22Rv1 (cell line): ENCODE data around the gene TPM3.
"Not testable (repeated sequence)": the region's sequence is repeated elsewhere in the genome, so short reads cannot be mapped to it uniquely, and the experiment has no call there.

Experiments
- H3K27ac ChIP-seq: fragments of 450-650 bp; 2 replicates; pipeline ENCODE4 v1.5.1; 2017
- ZFX ChIP-seq: fragments of 450-650 bp; IDR thresholded peaks from 2 replicates; pipeline ENCODE4 v1.6.1; 2017; ENCODE audit warnings: antibody characterized with exemption, borderline replicate concordance
- TF ChIP-seq, protein P1 (sequence below): fragments of 450-650 bp; IDR thresholded peaks from 2 replicates; pipeline ENCODE4 v1.5.1; 2017; ENCODE audit warnings: mild to moderate bottlenecking

The TPM3 gene

DNA sequence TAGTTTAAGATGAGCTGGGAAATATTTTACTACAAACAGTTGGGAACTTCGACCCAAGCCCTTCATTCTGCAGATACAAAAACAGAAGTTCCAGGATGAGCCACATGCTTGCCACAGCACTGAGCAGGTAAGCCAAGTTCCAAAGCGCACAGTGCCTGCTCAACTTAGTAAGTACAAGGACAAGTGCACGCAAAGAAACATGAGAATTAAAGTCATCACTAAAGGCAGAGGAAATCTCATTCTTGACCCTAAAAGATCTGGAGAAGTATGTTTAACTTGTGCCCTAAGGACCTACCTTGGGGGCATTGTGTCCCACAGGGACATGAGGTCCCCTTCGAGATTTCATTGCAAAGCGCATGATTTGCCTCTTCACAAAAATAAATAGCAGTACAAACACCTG, 27.6 kb upstream of the TPM3 start:
- TF ChIP-seq, protein P1, sequence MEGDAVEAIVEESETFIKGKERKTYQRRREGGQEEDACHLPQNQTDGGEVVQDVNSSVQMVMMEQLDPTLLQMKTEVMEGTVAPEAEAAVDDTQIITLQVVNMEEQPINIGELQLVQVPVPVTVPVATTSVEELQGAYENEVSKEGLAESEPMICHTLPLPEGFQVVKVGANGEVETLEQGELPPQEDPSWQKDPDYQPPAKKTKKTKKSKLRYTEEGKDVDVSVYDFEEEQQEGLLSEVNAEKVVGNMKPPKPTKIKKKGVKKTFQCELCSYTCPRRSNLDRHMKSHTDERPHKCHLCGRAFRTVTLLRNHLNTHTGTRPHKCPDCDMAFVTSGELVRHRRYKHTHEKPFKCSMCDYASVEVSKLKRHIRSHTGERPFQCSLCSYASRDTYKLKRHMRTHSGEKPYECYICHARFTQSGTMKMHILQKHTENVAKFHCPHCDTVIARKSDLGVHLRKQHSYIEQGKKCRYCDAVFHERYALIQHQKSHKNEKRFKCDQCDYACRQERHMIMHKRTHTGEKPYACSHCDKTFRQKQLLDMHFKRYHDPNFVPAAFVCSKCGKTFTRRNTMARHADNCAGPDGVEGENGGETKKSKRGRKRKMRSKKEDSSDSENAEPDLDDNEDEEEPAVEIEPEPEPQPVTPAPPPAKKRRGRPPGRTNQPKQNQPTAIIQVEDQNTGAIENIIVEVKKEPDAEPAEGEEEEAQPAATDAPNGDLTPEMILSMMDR, result no peak
- no peak for TF ChIP-seq ZFX
- peak overlapping the region; percentile 90 for H3K27ac ChIP-seq

DNA sequence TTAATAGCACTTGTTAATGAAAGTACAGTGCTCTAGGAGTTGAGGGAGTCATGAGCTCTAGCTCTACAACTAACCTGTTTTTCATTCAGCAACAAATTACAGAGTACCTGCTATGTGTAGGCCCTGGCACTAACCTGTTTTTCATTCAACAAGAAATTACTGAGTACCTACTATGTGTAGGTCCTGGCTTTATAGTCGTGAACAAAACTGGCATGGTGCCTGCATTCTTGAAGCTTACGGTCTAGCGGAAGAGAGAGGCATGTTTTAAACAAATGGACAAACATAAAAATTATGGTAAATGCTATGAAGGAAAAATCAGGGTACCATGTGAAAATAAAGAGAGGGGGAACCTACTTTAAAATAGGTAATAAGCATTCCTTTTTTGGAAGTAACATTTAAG, 26.6 kb upstream of the TPM3 start:
- no peak for TF ChIP-seq ZFX
- TF ChIP-seq, protein P1, result no peak
- peak overlapping the region; percentile 90; the same call in 1 of the 2 replicates for H3K27ac ChIP-seq

DNA sequence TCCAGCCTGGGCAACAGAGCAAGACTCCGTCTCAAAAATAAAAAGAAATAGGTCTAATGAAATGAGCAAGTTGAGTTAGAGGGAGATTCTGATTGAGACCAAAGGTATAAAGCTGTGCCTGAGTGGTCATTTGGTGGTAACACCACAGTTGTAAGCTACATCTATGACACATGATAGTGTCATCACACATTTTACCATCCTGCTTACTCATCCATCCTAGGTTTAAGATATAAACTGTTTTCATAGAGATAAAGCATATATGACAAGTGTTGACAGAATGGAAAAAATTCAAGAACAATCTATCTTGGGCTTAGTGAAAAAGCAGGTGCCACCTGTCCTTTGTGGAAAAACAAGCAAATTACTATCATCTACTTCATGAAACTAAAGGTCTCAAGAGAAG, 21.4 kb upstream of the TPM3 start:
- no peak for TF ChIP-seq ZFX
- TF ChIP-seq, protein P1, result no peak
- peak overlapping the region; percentile 62; the same call in 1 of the 2 replicates for H3K27ac ChIP-seq

DNA sequence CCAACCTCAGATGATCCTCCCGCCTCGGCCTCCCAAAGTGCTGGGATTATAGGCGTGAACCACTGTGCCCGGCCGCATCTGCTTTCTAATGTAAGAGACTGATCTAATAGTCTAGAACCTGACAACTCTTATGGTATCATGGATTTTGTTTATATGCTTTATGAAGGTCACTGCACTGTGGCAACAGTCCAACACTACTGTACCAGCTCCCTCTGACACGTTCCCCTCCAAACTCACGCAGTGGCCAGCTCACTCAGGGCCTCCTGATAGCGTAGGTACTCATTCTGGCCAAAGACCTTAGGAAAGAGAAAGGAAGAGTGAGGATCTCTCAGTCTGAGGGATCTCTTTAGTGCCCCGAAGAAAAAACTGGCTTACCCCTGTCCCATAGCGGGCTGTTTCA, 20.2 kb upstream of the TPM3 start:
- no peak overlapping the region for H3K27ac ChIP-seq
- TF ChIP-seq, protein P1, result no peak
- no peak for TF ChIP-seq ZFX

DNA sequence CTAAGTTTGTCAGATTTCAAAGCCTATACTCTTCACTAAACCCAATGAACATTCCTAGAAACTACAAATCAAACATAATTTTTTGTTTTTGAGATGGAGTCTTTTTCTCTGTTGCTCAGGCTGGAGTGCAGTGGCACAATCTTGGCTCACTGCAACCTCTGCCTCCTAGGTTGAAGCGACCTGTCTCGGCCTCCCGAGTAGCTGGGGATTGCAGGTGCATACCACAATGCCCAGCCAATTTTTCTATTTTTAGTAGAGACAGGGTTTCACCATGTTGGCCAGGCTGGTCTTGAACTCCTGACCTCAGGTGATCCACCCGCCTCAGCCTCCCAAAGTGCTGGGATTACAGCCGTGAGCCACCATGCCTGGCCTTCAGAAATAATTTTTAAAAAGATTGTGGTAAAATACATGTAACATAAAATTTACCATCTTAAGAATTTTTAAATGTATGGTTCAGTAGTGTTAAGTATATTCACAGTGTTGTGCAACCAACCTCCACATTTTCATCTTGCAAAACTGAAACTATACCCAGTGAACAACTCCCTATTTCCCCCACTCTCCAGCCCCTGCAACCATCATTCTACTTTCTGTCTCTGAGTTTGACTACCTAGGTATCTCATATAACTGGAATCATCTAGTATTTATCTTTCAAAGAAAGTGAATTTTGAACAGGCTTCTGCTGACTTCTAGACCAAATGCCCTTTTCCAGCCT, 16.9 kb upstream of the TPM3 start:
- no peak overlapping the region for H3K27ac ChIP-seq
- TF ChIP-seq, protein P1, result no peak

DNA sequence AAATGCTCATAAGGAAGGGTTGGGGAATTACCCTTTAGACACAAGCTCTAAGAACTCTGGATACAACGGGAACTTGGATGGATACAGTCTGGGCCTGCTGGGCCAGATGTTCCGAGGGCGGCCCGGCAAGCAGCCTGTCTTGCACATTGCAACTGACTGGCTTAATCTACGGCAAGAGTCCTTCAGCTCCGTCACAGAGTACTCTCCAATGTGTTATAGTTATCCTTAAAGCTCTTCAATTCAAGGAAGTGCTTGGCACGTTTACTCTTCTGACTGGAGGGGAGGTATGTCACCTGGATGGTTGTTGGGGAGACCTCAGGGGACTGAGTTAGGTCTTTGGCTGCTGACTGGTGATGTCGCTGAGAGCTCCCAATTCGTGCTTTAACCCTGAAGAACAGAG, 15.4 kb upstream of the TPM3 start:
- TF ChIP-seq, protein P1, result no peak
- TF ChIP-seq ZFX, result no peak
- H3K27ac ChIP-seq, result peak overlapping the region; percentile 22; the same call in 1 of the 2 replicates

DNA sequence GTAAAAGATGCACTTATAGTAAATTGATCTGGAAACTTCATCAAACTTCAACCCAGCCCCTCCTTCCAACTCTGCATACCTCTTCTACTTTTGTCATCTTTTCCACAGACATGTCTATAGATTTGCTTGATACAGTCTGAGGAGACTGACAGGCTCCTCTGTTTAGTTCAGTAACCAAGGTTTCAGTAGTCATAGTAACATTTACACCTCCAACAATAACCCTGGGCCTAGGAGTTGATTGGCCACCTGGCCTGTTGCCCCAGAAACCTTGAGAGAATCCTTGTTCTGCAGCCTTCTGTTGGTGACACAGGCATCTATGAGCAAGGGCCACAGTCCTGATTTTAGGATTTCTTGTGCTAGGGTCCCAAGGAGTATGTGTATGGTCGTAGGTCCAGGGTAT, 14.3 kb upstream of the TPM3 start, which contains the start of gene CFAP141:
CFAP141 (minus strand) TSS at position 138 of the 400 bp plus-strand sequence; CDS start at position 112, 26 bp downstream.
- H3K27ac ChIP-seq, result peak within 1 kb of the TSS; percentile 22; the same call in 1 of the 2 replicates
- TF ChIP-seq ZFX, result no peak
- TF ChIP-seq, protein P1, result no peak

DNA sequence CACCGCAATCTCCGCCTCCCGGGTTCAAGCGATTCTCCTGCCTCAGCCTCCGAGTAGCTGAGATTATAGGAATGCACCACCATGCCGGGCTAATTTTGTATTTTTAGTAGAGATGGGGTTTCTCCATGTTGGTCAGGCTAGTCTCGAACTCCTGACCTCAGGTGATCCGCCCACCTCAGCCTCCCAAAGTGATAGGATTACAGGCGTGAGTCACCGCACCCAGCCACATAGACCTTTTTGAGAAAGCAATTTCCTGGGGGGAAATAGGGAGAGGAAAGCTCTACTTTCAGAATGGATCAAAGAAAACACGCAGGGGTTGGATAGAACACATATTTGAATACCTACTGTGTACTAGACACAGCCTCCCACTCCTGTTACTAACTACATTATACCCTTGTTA, 13.9 kb upstream of the TPM3 start:
- not testable (repeated sequence) for H3K27ac ChIP-seq
